Neutrophil (primary cell): ENCODE results near the gene NFIL3.

ENCODE experiments used
- H3K27ac ChIP-seq: fragments of 200-600 bp; sonication (generic); 2 replicates; pipeline ENCODE4 v1.5.1; 2016; ENCODE audit warnings: mild to moderate bottlenecking, moderate library complexity
- H3K27me3 ChIP-seq: fragments of 200-600 bp; sonication (generic); 2 replicates; pipeline ENCODE4 v1.6.0; 2016; ENCODE audit warnings: mild to moderate bottlenecking
- H3K36me3 ChIP-seq: fragments of 200-600 bp; sonication (generic); 2 replicates; pipeline ENCODE4 v1.5.1; 2017
- H3K4me1 ChIP-seq, 2 experiments: fragments of 200-600 bp in 1 of 2; sonication (generic) in 1 of 2; 1 replicate in 1 of 2; 2 replicates in 1 of 2; pipeline versions ENCODE4 v1.5.1 to v1.6.1; 2013 to 2016; ENCODE audit warnings: low read depth in 1 of 2, low read length in 1 of 2, mild to moderate bottlenecking in 1 of 2, moderate library complexity in 1 of 2; ENCODE audit not compliant: control insufficient read depth in 1 of 2, insufficient read depth in 1 of 2
- H3K4me3 ChIP-seq, 2 experiments: fragments of 200-600 bp in 1 of 2; sonication (generic) in 1 of 2; 1 replicate in 1 of 2; 2 replicates in 1 of 2; pipeline ENCODE4 v1.5.1; 2013 to 2016; ENCODE audit warnings: low read depth in 1 of 2, low read length in 1 of 2, mild to moderate bottlenecking in 1 of 2, moderate library complexity in 1 of 2
- H3K9me3 ChIP-seq: fragments of 200-600 bp; sonication (generic); 2 replicates; pipeline ENCODE4 v1.5.1; 2016
- CTCF ChIP-seq: fragments of 200-600 bp; sonication (generic); IDR thresholded peaks from 2 replicates; pipeline ENCODE4 v1.5.1; 2016; ENCODE audit warnings: antibody characterized with exemption

NFIL3 gene

GRCh38 chr9:91451431-91452270 lies 28.0 kb upstream of the NFIL3 start:
- Histone ChIP-seq H3K4me3 (no peak overlapping the region), H3K9me3 (no peaks in the 10 kb centered on the region), H3K27me3 (no peaks in the 10 kb centered on the region), H3K4me1 (no peaks in the 10 kb centered on the region), H3K36me3 (no peaks in the 10 kb centered on the region), H3K27ac (no peak overlapping the region)
- TF ChIP-seq CTCF, result no peak

GRCh38 chr9:91445135-91445534 lies 21.5 kb upstream of the NFIL3 start:
- H3K27me3 ChIP-seq, result no peaks in the 10 kb centered on the region
- H3K36me3 ChIP-seq, result no peaks in the 10 kb centered on the region
- H3K9me3 ChIP-seq, result peaks cover 4% of the 10 kb centered on the region
- H3K4me1 ChIP-seq, result no peaks in the 10 kb centered on the region
- H3K27ac ChIP-seq, result no peak overlapping the region
- H3K4me3 ChIP-seq, result no peak overlapping the region
- no peak for TF ChIP-seq CTCF

GRCh38 chr9:91443994-91444392 lies 20.4 kb upstream of the NFIL3 start:
- no peaks in the 10 kb centered on the region for H3K27me3 ChIP-seq
- H3K36me3 ChIP-seq, result no peaks in the 10 kb centered on the region
- peaks cover 4% of the 10 kb centered on the region for H3K9me3 ChIP-seq
- no peak for TF ChIP-seq CTCF
- H3K27ac ChIP-seq, result no peak overlapping the region
- H3K4me3 ChIP-seq, result no peak overlapping the region
- H3K4me1 ChIP-seq, result no peaks in the 10 kb centered on the region

- H3K4me3 ChIP-seq, result no peak overlapping the region
- H3K36me3 ChIP-seq, result no peaks in the 10 kb centered on the region
- no peaks in the 10 kb centered on the region for H3K27me3 ChIP-seq
- H3K4me1 ChIP-seq, result no peaks in the 10 kb centered on the region
- TF ChIP-seq CTCF, result no peak
- no peak overlapping the region for H3K27ac ChIP-seq
- peaks cover 4% of the 10 kb centered on the region for H3K9me3 ChIP-seq
These were observed 19.8 kb upstream of the NFIL3 start for GRCh38 chr9:91443321-91443993.

GRCh38 chr9:91436841-91437240 lies 13.2 kb upstream of the NFIL3 start:
- peaks cover 15 to 26% of the 10 kb centered on the region in 2 experiments for H3K4me1 ChIP-seq
- no peaks in the 10 kb centered on the region for H3K36me3 ChIP-seq
- no peaks in the 10 kb centered on the region for H3K9me3 ChIP-seq
- no peaks in the 10 kb centered on the region for H3K27me3 ChIP-seq
- no peak for TF ChIP-seq CTCF
- H3K4me3 ChIP-seq, result no peak overlapping the region
- H3K27ac ChIP-seq, result no peak overlapping the region
